ENCODE results near the gene STOM. TPM values are rescaled to one million over a fixed set of nuclear protein-coding genes. Genes with fewer than 3 reads are reported as not detected.

The STOM gene
- total and polyA plus RNA-seq, 2 donors (not counting 1 experiment from before 2014, with no cell fraction given) = 2.7 to 6.1 TPM

Other genes starting within 250 kb of the STOM start
- gene RAB14, start 168.4 kb downstream of the STOM start, total RNA-seq = 50.9 and 52.6 TPM in 2 replicates
- 20.4 and 31.1 TPM in 2 replicates for gene RAB14, start 168.4 kb downstream of the STOM start, polyA plus RNA-seq
- gene GSN, start 102.1 kb downstream of the STOM start, total RNA-seq = 45.4 and 45.9 TPM in 2 replicates
- gene GSN, start 102.1 kb downstream of the STOM start, polyA plus RNA-seq = 29.3 and 38.4 TPM in 2 replicates
- gene GGTA1, start 129.6 kb upstream of the STOM start, total RNA-seq = not detected in 2 replicates
- 0.20 TPM in 1 of 2 replicates, not detected in the other for gene GGTA1, start 129.6 kb upstream of the STOM start, polyA plus RNA-seq

Measured in B cell (primary cell).